Esophagus squamous epithelium (tissue), 5 donors: ENCODE results near the gene POLD4. TPM values are rescaled to one million over a fixed set of nuclear protein-coding genes. Genes with fewer than 3 reads are reported as not detected.
A peak's percentile ranks its signal among the peaks of the same experiment; 100 is the strongest.

ENCODE experiments used
- DNase-seq: peaks from one replicate; lab custom pipeline; 2025; lab: John Stamatoyannopoulos, UW
- H3K27ac ChIP-seq, 4 donors: fragments of 200-600 bp; sonication (generic); one replicate each; pipeline ENCODE4 v1.5.1; 2016 to 2019; ENCODE audit warnings: mild to moderate bottlenecking in 1 of 4
- H3K27me3 ChIP-seq, 4 donors: fragments of 200-600 bp; sonication (generic); 1 replicate in 3 of 4; 2 replicates in 1 of 4; pipeline versions ENCODE4 v1.5.1 to v1.6.0; 2017 to 2021; ENCODE audit warnings: antibody characterized with exemption in 1 of 4
- H3K36me3 ChIP-seq, 3 donors: fragments of 200-600 bp; sonication (generic); one replicate each; pipeline ENCODE4 v1.5.1; 2016 to 2019
- H3K4me1 ChIP-seq, 3 donors: fragments of 200-600 bp; sonication (generic); one replicate each; pipeline ENCODE4 v1.5.1; 2017 to 2019
- H3K4me3 ChIP-seq, 4 donors: fragments of 200-600 bp; sonication (generic); 1 replicate in 3 of 4; 2 replicates in 1 of 4; pipeline ENCODE4 v1.5.1; 2016 to 2019; ENCODE audit warnings: mild to moderate bottlenecking in 2 of 4, moderate library complexity in 1 of 4
- H3K9me3 ChIP-seq, 3 donors: fragments of 200-600 bp; sonication (generic); one replicate each; pipeline ENCODE4 v1.5.1; 2016 to 2019
- POLR2A ChIP-seq, 4 donors: fragments of 450-650 bp; IDR thresholded peaks; one replicate each; pipeline ENCODE4 v1.6.1; 2017; ENCODE audit warnings: antibody characterized with exemption in 4 of 4, mild to moderate bottlenecking in 4 of 4, moderate library complexity in 3 of 4
- WGBS, 2 donors: methylation state at CpG; one replicate each; pipeline ENCODE4 v1.1.5; 2018; 5-methylcytosine and 5-hydroxymethylcytosine counted together
- intact Hi-C: fragments of 100-400 bp; cut with DNase I; formaldehyde crosslinking; loops from one replicate; pipeline ENCODE4 v1.15.0; 2022
- total RNA-seq, 4 donors: library from RNA; depleted of rRNA; stranded (reverse); fragments of >200 nt; gene quantifications; one replicate each; pipeline ENCODE4 v1.1.0, GENCODE V29; 2016
- TF ChIP-seq, protein P1 (sequence below), 6 experiments: fragments of 450-650 bp in 4 of 6; fragments of 200-600 bp in 2 of 6; sonication (generic) in 2 of 6; IDR thresholded peaks; one replicate each; pipeline ENCODE4 v1.5.1; 2016 to 2019; ENCODE audit warnings: antibody characterized with exemption in 6 of 6, mild to moderate bottlenecking in 4 of 6, moderate library complexity in 4 of 6
- donor health status: DM: yes; HTN: yes; CAD: no.

Gene POLD4
- total RNA-seq, 4 donors from 2014 or later = 62.6 to 113 (median 74.7) TPM

DNA sequence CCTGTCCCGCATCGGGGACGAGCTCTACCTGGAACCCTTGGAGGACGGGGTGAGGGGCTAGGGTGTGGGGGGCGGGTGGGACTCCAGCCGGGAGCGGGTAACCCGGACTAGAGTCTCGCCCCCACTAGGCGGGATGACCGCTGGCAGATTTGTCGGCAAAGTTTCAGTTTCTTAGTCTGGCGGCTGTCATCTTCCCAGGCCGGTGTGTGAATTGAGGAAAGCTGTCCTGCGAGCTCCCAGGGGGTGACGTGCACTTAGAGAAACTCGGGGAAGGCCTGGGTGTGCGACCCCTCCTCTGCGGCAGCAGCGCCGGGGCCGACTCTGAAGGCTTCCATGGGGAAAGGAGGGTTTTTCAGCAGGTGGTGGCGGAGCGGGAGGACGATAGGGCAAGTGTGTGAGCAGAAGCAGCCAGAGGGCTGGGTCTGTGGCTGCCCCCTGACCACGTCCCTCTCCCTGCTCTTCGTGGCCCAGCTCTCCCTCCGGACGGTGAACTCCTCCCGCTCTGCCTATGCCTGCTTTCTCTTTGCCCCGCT, 38.9 kb upstream of the POLD4 start:
- Histone ChIP-seq H3K27me3 (no peaks in the 10 kb centered on the region), H3K27ac (peak overlapping the region; percentile 80 to 93 (median 92)), H3K4me3 (peak overlapping the region; percentile 67 to 96 (median 86)), H3K36me3 (peaks cover 4 to 39% (median 12%) of the 10 kb centered on the region in 3 donors), H3K4me1 (peaks cover 18 to 55% (median 21%) of the 10 kb centered on the region in 3 donors), H3K9me3 (no peaks in the 10 kb centered on the region)
- intact Hi-C loops = no loop called here
- 4 to 16% methylated on average over 9 to 18 of the region's 31 CpGs for WGBS, 2 donors
- DNase-seq = no peak
- TF ChIP-seq, protein P1, sequence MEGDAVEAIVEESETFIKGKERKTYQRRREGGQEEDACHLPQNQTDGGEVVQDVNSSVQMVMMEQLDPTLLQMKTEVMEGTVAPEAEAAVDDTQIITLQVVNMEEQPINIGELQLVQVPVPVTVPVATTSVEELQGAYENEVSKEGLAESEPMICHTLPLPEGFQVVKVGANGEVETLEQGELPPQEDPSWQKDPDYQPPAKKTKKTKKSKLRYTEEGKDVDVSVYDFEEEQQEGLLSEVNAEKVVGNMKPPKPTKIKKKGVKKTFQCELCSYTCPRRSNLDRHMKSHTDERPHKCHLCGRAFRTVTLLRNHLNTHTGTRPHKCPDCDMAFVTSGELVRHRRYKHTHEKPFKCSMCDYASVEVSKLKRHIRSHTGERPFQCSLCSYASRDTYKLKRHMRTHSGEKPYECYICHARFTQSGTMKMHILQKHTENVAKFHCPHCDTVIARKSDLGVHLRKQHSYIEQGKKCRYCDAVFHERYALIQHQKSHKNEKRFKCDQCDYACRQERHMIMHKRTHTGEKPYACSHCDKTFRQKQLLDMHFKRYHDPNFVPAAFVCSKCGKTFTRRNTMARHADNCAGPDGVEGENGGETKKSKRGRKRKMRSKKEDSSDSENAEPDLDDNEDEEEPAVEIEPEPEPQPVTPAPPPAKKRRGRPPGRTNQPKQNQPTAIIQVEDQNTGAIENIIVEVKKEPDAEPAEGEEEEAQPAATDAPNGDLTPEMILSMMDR (IDR thresholded peaks at IDR 0.05) = no peak
- no peak for TF ChIP-seq POLR2A (IDR thresholded peaks at IDR 0.05)

DNA sequence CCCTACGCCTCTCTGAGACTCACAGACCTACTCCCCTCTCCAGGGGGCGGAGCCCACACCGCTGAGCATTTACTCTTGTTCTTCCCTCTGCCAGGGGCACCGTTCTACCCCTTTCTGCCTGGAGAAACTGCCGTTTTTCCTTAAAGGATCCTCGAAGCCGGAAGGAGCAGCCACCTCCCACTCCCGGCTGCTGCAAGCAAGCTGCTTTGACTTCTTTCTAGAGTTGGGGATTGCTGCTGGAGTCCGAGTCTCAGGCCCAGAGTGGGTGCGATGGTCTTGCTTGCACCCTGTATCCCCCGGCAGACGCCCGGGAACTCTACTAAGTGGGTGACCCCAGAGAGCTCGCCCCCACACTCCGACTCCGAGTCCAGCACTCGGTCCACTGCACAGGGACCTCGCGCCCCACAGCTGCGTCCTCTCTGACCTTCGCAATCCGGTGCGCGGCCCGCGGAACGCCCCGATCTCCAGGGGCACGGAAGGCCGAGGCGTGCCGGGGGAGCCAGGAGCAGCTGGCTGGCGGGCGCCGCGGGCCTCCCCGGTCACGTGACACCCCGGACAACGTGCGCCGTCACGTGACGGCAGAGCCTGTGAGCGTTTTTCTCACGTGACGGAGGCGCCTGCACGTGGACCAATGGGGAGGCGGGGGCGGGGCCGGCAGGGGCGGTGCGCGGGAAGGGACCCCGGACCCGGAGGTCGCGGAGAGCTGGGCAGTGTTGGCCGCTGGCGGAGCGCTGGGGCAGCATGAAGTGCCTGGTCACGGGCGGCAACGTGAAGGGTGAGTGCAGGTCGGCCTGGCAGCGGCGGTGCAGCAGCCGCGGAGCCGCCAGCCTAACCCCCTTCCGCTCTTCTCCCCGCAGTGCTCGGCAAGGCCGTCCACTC, 38.2 kb upstream of the POLD4 start, which contains the start of gene RAD9A:
TSS of gene RAD9A (plus strand) at position 683 of the 879 bp plus-strand sequence. CDS start at position 742, 59 bp downstream.
- peaks cover 18 to 48% (median 18%) of the 10 kb centered on the region in 3 donors for H3K4me1 ChIP-seq
- peak within 1 kb of the TSS; percentile 80 to 93 (median 92) for H3K27ac ChIP-seq
- H3K27me3 ChIP-seq = no peaks in the 10 kb centered on the region
- intact Hi-C loops = no loop called here
- no peaks in the 10 kb centered on the region for H3K9me3 ChIP-seq
- WGBS, 2 donors = 0% methylated on average over 5 to 10 of the region's 75 CpGs
- H3K4me3 ChIP-seq = peak within 1 kb of the TSS; percentile 67 to 96 (median 86)
- TF ChIP-seq, protein P1 (IDR thresholded peaks at IDR 0.05) = peak in 3 of 6 experiments; percentile 4 to 28 (median 12)
- TF ChIP-seq POLR2A (IDR thresholded peaks at IDR 0.05) = peak in 2 of 4 donors; percentile 53 to 61
- peak; percentile 81 for DNase-seq
- peaks cover 0 to 32% (median 8%) of the 10 kb centered on the region in 3 donors for H3K36me3 ChIP-seq

DNA sequence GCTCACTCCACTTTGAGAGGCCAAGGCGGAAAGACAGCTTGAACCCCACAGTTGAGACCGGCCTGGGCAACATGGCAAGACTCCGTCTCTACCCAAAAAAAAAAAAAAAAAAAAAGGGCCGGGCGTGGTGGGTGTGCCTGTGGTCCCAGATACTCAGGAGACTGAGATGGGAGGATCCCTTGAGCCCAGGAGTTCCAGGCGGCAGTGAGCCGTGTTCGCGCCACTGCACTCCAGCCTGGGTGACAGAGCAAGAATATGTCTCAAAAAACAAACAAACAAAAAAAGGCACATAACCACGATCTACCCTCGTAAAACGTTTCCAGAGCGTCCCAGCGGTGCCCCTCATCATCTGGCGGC, 37.6 kb upstream of the POLD4 start:
- no peak for DNase-seq
- TF ChIP-seq, protein P1 (IDR thresholded peaks at IDR 0.05) = no peak
- TF ChIP-seq POLR2A (IDR thresholded peaks at IDR 0.05) = no peak

DNA sequence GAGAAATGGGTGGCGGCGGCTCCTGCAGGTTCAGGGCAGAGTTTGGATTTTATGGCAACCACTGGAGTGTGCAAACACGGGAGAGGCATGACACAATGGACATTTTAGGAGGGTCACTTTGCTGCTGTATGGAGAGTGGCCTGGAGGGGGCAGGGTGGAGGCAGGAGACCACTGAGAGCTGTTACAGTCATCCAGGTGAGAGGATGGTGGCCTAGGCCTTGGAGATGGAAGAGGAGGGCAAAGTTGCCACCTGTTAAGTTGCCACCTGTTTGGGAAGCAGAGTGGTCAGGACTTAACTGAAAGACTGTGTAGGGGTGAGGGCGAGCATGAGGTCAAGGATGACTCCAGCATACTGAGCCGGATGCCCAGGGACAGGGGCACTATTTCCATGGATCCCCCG, 36.1 kb upstream of the POLD4 start:
- H3K27ac ChIP-seq = no peak overlapping the region
- DNase-seq = no peak
- H3K4me3 ChIP-seq = no peak overlapping the region
- intact Hi-C loops = no loop called here
- no peaks in the 10 kb centered on the region for H3K9me3 ChIP-seq
- no peaks in the 10 kb centered on the region for H3K27me3 ChIP-seq
- peaks cover 18 to 53% (median 18%) of the 10 kb centered on the region in 3 donors for H3K4me1 ChIP-seq
- TF ChIP-seq POLR2A (IDR thresholded peaks at IDR 0.05) = no peak
- TF ChIP-seq, protein P1 (IDR thresholded peaks at IDR 0.05) = peak in 5 of 6 experiments; percentile 24 to 50 (median 36)
- H3K36me3 ChIP-seq = peaks cover 0 to 12% (median 0%) of the 10 kb centered on the region in 3 donors
- 66 to 72% methylated on average over 6 of the region's 6 CpGs for WGBS, 2 donors

More for the DNA sequence above, 37.6 kb upstream of the POLD4 start:
- Histone ChIP-seq H3K27me3 (no peaks in the 10 kb centered on the region), H3K27ac (peak overlapping the region; percentile 80 to 93 (median 92)), H3K4me1 (peaks cover 18 to 42% (median 18%) of the 10 kb centered on the region in 3 donors), H3K4me3 (peak overlapping the region; percentile 67 to 96 (median 86)), H3K9me3 (no peaks in the 10 kb centered on the region), H3K36me3 (peaks cover 0 to 26% (median 2%) of the 10 kb centered on the region in 3 donors)
- intact Hi-C loops = no loop called here
- WGBS, 2 donors = 7 to 8% methylated on average over 15 of the region's 15 CpGs
